Measurements from ENCODE around the gene CST4. TPM values are rescaled to one million over a fixed set of nuclear protein-coding genes. Genes with fewer than 3 reads are reported as not detected.

Gene CST4
- total and polyA plus RNA-seq, 2 donors (not counting 1 experiment from before 2014, with no cell fraction given): not detected

DNA sequence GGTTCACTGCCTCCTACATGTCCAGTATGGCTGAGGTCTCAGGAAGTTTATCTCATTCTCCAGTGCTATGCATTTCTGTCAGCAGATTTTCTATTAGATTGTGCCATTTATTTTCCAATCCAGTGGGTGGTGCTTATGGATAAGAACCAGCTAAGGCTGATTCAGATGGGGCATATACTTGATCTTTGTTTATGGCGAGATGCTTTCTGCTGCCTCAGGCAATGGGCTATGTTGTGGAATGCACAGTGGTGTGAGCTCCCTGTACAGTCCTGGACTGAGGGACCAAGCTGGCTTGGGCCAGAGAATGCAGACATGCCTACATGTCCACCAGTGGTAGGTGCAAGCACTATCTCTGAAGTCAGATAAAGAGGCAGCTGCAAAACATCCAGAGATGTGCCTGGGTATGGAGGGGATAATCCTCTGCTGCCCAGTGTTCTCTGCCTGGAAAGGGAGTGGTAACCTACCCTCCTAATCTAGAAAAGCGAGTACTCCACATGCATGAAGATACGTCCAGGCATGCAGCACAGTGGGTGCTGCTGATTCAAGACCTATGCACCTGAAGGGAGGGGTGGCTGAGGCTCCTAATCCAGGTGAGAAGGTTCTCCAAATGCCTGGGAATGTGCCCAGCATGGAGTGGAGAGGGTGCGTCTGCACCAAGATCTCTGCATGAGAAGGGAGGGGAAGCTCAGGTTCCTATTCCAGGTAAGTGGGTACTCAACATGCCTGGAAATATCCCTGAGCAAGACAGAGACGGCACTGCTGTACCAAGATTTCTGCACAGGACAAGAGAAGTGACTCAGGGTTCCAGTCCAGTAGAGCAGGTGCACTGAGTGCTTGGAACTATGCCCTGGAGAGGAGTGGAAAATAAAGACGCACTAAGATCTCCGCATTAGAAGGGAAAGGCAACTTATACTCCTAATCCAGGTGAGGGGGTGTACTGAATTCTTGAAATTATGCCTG lies 9.4 kb downstream of the CST4 start:
- H3K79me2 ChIP-seq (ENCODE audit: control insufficient read depth, insufficient read depth, low read length): no peaks in the 10 kb centered on the region
- DNase-seq (no peak), ATAC-seq (ENCODE audit: low read depth) (no peak)
- ChIA-PET POLR2A (no interaction called here), CTCF (no interaction called here)
- H3K27me3 ChIP-seq (replicated peaks in 1 of 4; ENCODE audit: control extremely low read depth in 1 of 4, control insufficient read depth in 3 of 4, insufficient read depth in 4 of 4, low read length in 3 of 4): no peaks in the 10 kb centered on the region
- 95% methylated on average over 5 of the region's 7 CpGs for WGBS (ENCODE audit: insufficient coverage)
- H3K4me3 Mint-ChIP-seq: no peak overlapping the region
- no peak overlapping the region for H2AFZ ChIP-seq (ENCODE audit: insufficient read depth, low read depth, low read length, poor library complexity, severe bottlenecking)
- no peaks in the 10 kb centered on the region for H3K9me3 ChIP-seq (ENCODE audit: control extremely low read depth in 1 of 3, control insufficient read depth in 2 of 3, insufficient read depth in 1 of 3, low read length in 2 of 3)
- H3K9ac ChIP-seq (ENCODE audit: low read length): no peak overlapping the region
- TF ChIP-seq, protein P1, sequence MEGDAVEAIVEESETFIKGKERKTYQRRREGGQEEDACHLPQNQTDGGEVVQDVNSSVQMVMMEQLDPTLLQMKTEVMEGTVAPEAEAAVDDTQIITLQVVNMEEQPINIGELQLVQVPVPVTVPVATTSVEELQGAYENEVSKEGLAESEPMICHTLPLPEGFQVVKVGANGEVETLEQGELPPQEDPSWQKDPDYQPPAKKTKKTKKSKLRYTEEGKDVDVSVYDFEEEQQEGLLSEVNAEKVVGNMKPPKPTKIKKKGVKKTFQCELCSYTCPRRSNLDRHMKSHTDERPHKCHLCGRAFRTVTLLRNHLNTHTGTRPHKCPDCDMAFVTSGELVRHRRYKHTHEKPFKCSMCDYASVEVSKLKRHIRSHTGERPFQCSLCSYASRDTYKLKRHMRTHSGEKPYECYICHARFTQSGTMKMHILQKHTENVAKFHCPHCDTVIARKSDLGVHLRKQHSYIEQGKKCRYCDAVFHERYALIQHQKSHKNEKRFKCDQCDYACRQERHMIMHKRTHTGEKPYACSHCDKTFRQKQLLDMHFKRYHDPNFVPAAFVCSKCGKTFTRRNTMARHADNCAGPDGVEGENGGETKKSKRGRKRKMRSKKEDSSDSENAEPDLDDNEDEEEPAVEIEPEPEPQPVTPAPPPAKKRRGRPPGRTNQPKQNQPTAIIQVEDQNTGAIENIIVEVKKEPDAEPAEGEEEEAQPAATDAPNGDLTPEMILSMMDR (IDR thresholded peaks at IDR 0.05): no peak
- TF ChIP-seq EZH2 (IDR thresholded peaks at IDR 0.05; ENCODE audit: borderline replicate concordance, insufficient read depth, low read depth, low read length, poor library complexity, severe bottlenecking): no peak
- no peak overlapping the region for H3K27ac ChIP-seq (ENCODE audit: low read length in 2 of 2)
- H3K27ac Mint-ChIP-seq: no peak overlapping the region
- H3K4me3 ChIP-seq (ENCODE audit: control extremely low read depth in 1 of 5, extremely low read depth in 1 of 5, insufficient read depth in 1 of 5, low read depth in 2 of 5, low read length in 4 of 5): no peak overlapping the region
- H3K4me1 Mint-ChIP-seq: no peaks in the 10 kb centered on the region
- no peaks in the 10 kb centered on the region for H3K4me1 ChIP-seq (ENCODE audit: control insufficient read depth in 2 of 2, insufficient read depth in 2 of 2, low read length in 2 of 2)
- no peaks in the 10 kb centered on the region for H3K9me3 Mint-ChIP-seq (ENCODE audit: insufficient read depth)
- peaks cover 9% of the 10 kb centered on the region for H3K27me3 Mint-ChIP-seq
- no peaks in the 10 kb centered on the region for H4K20me1 ChIP-seq (ENCODE audit: control insufficient read depth, insufficient read depth, low read length, poor library complexity, severe bottlenecking)
- no peaks in the 10 kb centered on the region for H3K36me3 ChIP-seq (replicated peaks in 1 of 2; ENCODE audit: control extremely low read depth in 1 of 2, control insufficient read depth in 1 of 2, extremely low read depth in 1 of 2, insufficient read depth in 2 of 2, low read length in 1 of 2)
- intact Hi-C loops (cut with micrococcal nuclease): no loop called here
- H3K4me2 ChIP-seq (replicated peaks; ENCODE audit: low read depth, low read length, poor library complexity, severe bottlenecking): no peak overlapping the region

DNA sequence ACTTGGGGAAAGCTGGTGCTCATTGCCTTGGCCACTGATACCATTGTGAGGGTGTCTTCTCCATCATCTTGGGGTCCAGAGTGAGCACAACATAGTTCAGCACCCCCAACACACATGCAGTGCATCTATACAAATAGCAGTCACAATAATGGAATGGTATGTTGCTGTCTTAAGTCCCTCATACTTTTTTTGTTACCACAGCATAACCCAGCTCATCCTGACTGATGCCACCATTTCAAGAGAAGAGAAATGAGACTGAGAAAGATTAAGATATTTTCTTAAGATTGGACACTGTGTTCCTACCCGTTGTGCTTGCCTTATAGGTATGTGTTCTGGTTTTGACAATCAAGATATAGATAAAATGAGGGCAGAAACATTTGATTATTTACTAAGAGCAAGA lies 15.6 kb downstream of the CST4 start:
- no peaks in the 10 kb centered on the region for H4K20me1 ChIP-seq (ENCODE audit: control insufficient read depth, insufficient read depth, low read length, poor library complexity, severe bottlenecking)
- no peaks in the 10 kb centered on the region for H3K79me2 ChIP-seq (ENCODE audit: control insufficient read depth, insufficient read depth, low read length)
- Mint-ChIP-seq H3K4me3 (no peak overlapping the region), H3K9me3 (ENCODE audit: insufficient read depth) (no peaks in the 10 kb centered on the region), H3K27me3 (no peaks in the 10 kb centered on the region), H3K4me1 (no peaks in the 10 kb centered on the region), H3K27ac (no peak overlapping the region)
- no peak overlapping the region for H3K4me3 ChIP-seq (ENCODE audit: control extremely low read depth in 1 of 5, extremely low read depth in 1 of 5, insufficient read depth in 1 of 5, low read depth in 2 of 5, low read length in 4 of 5)
- POLR2A ChIA-PET: no interaction called here
- no peak overlapping the region for H3K4me2 ChIP-seq (replicated peaks; ENCODE audit: low read depth, low read length, poor library complexity, severe bottlenecking)
- no peaks in the 10 kb centered on the region for H3K36me3 ChIP-seq (replicated peaks in 1 of 2; ENCODE audit: control extremely low read depth in 1 of 2, control insufficient read depth in 1 of 2, extremely low read depth in 1 of 2, insufficient read depth in 2 of 2, low read length in 1 of 2)
- no peak overlapping the region for H3K27ac ChIP-seq (ENCODE audit: low read length in 2 of 2)
- no peaks in the 10 kb centered on the region for H3K4me1 ChIP-seq (ENCODE audit: control insufficient read depth in 2 of 2, insufficient read depth in 2 of 2, low read length in 2 of 2)
- TF ChIP-seq, protein P1 (IDR thresholded peaks at IDR 0.05): no peak
- no peak for TF ChIP-seq EZH2 (IDR thresholded peaks at IDR 0.05; ENCODE audit: borderline replicate concordance, insufficient read depth, low read depth, low read length, poor library complexity, severe bottlenecking)
- H3K9ac ChIP-seq (ENCODE audit: low read length): no peak overlapping the region
- intact Hi-C loops (cut with micrococcal nuclease): no loop called here
- WGBS (ENCODE audit: insufficient coverage): 86% methylated on average over 1 of the region's 1 CpG
- DNase-seq (no peak), ATAC-seq (ENCODE audit: low read depth) (no peak)
- H2AFZ ChIP-seq (ENCODE audit: insufficient read depth, low read depth, low read length, poor library complexity, severe bottlenecking): no peak overlapping the region
- CTCF ChIA-PET: no interaction called here
- no peaks in the 10 kb centered on the region for H3K27me3 ChIP-seq (replicated peaks in 1 of 4; ENCODE audit: control extremely low read depth in 1 of 4, control insufficient read depth in 3 of 4, insufficient read depth in 4 of 4, low read length in 3 of 4)
- H3K9me3 ChIP-seq (ENCODE audit: control extremely low read depth in 1 of 3, control insufficient read depth in 2 of 3, insufficient read depth in 1 of 3, low read length in 2 of 3): no peaks in the 10 kb centered on the region
